ENCODE data around the gene KDM2A.

Gene KDM2A

DNA sequence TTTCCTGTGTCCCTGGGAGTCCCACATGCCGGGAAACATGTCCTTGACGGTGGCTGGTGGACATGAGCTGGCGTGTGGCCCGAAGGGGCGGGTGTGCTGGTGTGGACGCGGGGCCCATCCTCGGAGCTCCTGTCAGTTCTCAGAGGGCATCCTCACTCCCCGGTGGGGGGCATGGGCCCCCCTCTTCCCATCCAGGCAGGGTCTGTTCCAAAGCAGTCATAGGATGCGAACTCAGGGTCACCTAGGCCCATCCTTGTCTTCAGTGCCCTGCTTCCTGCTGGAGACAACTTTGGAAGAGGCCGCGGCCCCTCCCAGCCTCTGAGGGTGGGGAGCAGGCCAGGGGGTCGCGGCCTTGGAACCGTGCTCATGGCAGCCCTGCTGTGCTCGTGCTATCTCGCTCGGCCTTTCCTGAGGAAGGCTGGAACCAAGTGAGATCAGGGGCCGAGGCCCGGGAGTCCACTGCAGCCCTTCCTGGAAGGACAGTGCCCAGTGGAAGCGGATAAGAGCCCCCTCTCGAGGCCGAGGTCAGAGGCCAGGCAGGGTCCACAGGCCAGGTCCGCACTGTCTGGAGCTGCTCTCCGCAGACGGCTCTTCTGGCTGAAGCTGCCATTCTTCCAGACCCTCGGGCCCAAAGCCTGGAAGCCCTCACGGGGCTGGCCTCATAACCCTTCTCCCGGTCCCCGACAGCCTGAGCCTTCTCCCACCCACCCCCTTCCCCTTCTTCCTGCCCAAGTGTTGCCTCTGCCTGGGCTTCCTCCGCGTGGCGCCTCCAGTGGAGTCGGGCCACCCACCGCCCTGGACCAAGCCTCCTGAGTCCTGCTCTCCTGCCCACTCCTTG lies 155.9 kb downstream of the KDM2A start:
- TF ChIP-seq, protein P1, sequence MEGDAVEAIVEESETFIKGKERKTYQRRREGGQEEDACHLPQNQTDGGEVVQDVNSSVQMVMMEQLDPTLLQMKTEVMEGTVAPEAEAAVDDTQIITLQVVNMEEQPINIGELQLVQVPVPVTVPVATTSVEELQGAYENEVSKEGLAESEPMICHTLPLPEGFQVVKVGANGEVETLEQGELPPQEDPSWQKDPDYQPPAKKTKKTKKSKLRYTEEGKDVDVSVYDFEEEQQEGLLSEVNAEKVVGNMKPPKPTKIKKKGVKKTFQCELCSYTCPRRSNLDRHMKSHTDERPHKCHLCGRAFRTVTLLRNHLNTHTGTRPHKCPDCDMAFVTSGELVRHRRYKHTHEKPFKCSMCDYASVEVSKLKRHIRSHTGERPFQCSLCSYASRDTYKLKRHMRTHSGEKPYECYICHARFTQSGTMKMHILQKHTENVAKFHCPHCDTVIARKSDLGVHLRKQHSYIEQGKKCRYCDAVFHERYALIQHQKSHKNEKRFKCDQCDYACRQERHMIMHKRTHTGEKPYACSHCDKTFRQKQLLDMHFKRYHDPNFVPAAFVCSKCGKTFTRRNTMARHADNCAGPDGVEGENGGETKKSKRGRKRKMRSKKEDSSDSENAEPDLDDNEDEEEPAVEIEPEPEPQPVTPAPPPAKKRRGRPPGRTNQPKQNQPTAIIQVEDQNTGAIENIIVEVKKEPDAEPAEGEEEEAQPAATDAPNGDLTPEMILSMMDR (IDR thresholded peaks at IDR 0.05; ENCODE audit: insufficient read depth, low read depth, low read length, missing control alignments) = no peak
- no peak overlapping the region for H3K4me3 ChIP-seq (ENCODE audit: low read length)
- DNase-seq (ENCODE audit: low read depth) = no peak

DNA sequence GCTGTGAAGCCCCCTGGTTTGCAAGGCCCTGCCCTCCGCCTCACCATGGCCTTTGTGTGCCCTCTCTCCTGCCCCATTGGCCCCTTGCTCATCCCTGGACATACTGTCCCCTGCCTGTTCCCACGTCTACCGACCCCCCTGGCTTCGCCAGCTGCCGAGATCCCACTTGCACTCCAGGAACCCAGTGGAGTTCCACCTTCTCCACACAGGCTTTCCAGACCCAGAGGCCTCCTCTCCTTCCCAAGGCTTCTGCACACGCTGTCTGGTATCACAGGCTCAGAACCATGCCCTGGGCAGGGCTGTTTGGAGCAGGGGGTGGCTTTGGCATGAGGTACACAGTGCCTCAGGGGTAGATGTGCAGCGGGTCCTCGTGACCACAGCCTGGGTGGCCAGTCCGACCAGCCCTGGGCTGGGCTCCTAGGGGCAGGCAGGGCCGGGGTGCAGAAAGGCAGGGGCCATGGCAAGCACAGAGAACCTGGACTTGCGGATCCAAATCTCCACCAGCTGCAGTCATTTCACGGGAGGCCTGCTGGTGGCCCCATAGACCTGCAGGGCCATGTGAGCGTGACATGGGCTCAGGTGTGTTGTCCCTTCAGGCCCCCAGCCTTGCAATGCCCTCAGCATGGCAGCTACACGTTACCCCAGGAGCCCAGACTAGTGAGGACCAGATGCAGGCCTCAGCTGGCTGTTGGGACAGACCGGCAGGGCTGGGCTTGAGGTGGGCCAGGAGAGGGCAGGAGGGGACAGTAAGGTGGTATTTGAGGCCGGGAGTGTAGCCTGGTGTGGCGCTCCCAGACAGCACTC lies 156.7 kb downstream of the KDM2A start:
- TF ChIP-seq, protein P1 (IDR thresholded peaks at IDR 0.05; ENCODE audit: insufficient read depth, low read depth, low read length, missing control alignments) = no peak
- no peak overlapping the region for H3K4me3 ChIP-seq (ENCODE audit: low read length)
- no peak for DNase-seq (ENCODE audit: low read depth)

DNA sequence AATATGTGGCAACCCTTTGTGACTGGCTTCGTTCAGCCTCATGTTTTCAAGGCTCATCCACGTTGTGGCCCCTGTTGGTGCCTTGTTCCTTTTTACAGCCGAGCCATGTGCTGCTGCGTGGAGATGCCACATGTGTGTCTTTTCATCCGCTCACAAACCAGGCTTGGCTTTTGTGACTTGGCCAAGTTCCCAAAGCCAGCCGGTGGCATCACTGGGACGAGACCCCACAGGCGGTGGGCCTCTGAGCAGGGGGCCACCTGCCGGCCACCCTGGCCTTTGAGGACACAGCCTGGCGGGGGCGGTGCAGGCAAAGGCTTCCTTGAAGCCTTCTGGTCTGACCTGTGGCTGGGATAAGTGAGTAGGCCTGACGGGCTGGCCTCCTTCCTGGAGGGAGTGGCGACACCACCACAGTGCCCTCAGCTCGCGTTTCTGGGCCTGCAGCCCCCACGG lies 157.7 kb downstream of the KDM2A start:
- TF ChIP-seq, protein P1 (IDR thresholded peaks at IDR 0.05; ENCODE audit: insufficient read depth, low read depth, low read length, missing control alignments) = no peak
- no peak overlapping the region for H3K4me3 ChIP-seq (ENCODE audit: low read length)
- no peak for DNase-seq (ENCODE audit: low read depth)

DNA sequence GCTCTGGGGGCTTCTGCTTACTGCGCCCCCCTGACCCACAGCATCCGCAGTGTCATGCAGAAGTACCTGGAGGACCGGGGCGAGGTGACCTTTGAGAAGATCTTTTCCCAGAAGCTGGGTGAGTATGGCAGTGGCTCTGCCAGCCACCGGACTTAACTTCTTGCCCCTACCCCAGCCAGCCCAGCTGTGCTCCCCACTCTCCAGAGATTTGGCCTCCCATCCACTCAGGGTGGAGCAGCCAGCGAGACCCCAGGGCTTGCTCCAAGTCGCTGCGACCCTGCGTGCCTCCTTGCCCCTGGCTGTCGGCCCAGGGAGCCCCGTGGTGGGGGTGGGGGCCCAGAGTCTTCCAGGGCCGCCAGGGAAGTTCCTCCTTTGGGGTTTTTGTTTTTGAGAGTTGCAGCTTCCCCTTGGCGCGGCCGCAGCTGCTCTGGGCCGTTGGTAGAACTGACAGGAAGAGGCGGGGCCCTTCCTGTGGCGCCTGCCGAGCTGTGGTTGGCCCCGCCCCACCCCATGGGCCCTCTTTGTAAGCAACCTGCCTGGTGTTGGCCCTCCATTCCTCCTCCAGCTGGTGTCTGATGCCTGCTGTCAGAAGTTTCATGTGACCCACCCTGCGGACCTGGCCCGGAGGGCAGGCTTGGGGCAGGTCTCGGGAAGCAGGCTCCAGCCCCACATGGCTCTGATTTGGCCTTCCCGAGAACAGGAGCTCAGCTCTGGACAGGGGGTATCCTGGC lies 158.3 kb downstream of the KDM2A start:
- DNase-seq (ENCODE audit: low read depth) = peak; percentile 69
- no peak overlapping the region for H3K4me3 ChIP-seq (ENCODE audit: low read length)

DNA sequence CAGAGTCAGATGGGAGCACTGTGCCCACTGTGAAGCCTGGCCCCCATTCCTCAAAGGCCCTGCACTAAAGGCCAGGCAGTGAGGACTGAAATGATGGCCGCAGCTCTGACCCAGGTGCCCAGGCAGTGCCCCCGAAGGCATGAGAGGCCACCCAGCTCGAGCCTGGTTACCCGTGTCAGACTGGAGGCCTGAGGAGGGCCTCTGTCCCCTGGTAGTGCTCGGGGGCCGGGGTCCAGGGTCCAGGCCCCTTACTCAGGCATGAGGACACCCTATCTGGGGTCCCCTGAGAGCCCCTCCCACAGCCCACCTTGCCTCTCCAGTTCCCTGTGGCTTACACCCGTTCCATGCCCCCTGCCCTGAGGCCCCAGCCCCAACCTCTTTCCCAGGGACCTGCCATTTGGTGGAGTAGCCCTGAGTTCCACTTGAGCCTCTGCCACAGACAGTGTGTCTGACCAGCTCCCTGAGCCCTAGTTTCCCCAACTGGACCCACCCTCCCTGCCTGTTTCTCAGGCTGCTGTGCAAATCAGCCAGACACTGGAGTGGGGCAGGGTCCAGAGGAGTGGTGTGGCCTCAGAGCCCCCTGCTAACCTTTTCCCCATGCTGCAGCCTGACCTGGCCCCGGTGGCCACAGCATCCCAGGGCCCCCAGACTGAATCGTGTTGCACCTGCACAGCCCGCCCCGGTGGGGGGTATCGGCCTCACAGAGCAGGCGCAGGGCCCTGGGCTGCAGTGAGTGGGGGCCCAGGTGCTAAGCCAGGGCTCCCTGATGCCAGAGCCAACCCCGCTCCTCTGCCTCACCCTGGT lies 159.3 kb downstream of the KDM2A start:
- DNase-seq (ENCODE audit: low read depth) = no peak
- TF ChIP-seq, protein P1 (IDR thresholded peaks at IDR 0.05; ENCODE audit: insufficient read depth, low read depth, low read length, missing control alignments) = no peak
- H3K4me3 ChIP-seq (ENCODE audit: low read length) = no peak overlapping the region

More for the DNA sequence above, 158.3 kb downstream of the KDM2A start:
- TF ChIP-seq, protein P1 (IDR thresholded peaks at IDR 0.05; ENCODE audit: insufficient read depth, low read depth, low read length, missing control alignments) = no peak
